HG03571 (cell line): ENCODE results near the gene OR10T2.
"Not testable (repeated sequence)": the region's sequence is repeated elsewhere in the genome, so short reads cannot be mapped to it uniquely, and the experiment has no call there.

Source experiments
- ATAC-seq: cut with Tn5 transposase; IDR thresholded peaks from one replicate; pipeline ENCODE4 v1.9.1; 2021; ENCODE audit not compliant: unreplicated experiment

Gene OR10T2

GRCh38 chr1:158357441-158357840, 41.8 kb downstream of the OR10T2 start:
- ATAC-seq, result no peak

GRCh38 chr1:158356616-158357015, 42.6 kb downstream of the OR10T2 start:
- no peak for ATAC-seq

- no peak for ATAC-seq
Measured at GRCh38 chr1:158355773-158356285, 43.4 kb downstream of the OR10T2 start.

GRCh38 chr1:158354255-158354654, 45.0 kb downstream of the OR10T2 start:
- no peak for ATAC-seq

- no peak for ATAC-seq
Measured at GRCh38 chr1:158353303-158354075, 45.8 kb downstream of the OR10T2 start, which contains the start of gene CD1E. TSS of gene CD1E (plus strand) at chr1:158353894. CDS start at chr1:158353989, 95 bp downstream.

- ATAC-seq, result not testable (repeated sequence)
Measured at GRCh38 chr1:158348946-158349345, 50.3 kb downstream of the OR10T2 start.
